GM12873 (cell line): Measurements from ENCODE around the gene SGSH.

Source experiments
- TF ChIP-seq, protein P1 (sequence below): IDR thresholded peaks from 2 replicates; pipeline ENCODE4 v1.5.1; 2012; ENCODE audit warnings: low read depth, mild to moderate bottlenecking, moderate library complexity, low read length, control low read depth; ENCODE audit not compliant: insufficient read depth; ENCODE audit errors: missing control alignments

Gene SGSH

GRCh38 chr17:80244871-80245509 is 24.9 kb upstream of the SGSH start:
- TF ChIP-seq, protein P1, sequence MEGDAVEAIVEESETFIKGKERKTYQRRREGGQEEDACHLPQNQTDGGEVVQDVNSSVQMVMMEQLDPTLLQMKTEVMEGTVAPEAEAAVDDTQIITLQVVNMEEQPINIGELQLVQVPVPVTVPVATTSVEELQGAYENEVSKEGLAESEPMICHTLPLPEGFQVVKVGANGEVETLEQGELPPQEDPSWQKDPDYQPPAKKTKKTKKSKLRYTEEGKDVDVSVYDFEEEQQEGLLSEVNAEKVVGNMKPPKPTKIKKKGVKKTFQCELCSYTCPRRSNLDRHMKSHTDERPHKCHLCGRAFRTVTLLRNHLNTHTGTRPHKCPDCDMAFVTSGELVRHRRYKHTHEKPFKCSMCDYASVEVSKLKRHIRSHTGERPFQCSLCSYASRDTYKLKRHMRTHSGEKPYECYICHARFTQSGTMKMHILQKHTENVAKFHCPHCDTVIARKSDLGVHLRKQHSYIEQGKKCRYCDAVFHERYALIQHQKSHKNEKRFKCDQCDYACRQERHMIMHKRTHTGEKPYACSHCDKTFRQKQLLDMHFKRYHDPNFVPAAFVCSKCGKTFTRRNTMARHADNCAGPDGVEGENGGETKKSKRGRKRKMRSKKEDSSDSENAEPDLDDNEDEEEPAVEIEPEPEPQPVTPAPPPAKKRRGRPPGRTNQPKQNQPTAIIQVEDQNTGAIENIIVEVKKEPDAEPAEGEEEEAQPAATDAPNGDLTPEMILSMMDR: no peak

- TF ChIP-seq, protein P1: no peak
These were observed 23.6 kb upstream of the SGSH start for GRCh38 chr17:80243526-80244433.

DNA sequence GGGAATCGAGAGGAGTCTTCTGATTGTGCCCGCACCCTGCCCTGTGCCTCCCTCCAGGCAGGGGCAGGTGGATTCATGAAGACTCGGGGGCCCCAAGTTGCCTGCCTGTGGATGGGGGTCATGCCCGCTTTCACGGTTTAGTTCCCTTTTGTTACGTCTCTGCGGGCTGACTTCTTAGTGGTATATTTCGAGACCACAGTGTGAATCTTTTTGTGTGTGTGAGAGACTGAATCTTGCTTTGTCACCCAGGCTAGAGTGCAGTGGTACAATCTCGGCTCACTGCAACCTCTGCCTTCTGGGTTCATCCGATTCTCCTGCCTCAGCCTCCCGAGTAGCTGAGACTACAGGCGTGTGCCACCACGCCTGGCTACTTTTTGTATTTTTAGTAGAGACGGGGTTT is 22.4 kb upstream of the SGSH start:
- TF ChIP-seq, protein P1: no peak

DNA sequence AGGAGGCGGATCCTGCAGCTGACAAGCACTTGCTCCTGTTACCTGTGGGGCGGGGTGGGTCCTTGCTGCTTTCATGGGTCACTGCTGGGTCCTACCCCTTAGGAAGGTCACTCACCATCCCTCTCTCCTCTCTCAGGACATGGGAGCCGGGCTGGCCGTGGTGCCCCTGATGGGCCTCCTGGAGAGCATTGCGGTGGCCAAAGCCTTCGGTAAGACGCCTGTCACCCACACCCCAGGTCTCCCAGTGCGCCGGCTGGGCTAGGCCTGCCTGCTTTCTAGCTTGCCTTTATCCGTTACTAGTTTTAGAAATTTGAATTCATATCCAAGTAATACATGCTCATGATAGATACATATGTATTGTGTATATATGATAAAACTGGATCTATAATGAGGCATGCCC is 17.3 kb upstream of the SGSH start:
- TF ChIP-seq, protein P1: no peak

- TF ChIP-seq, protein P1: no peak
These were observed 16.8 kb upstream of the SGSH start for GRCh38 chr17:80236911-80237310.

DNA sequence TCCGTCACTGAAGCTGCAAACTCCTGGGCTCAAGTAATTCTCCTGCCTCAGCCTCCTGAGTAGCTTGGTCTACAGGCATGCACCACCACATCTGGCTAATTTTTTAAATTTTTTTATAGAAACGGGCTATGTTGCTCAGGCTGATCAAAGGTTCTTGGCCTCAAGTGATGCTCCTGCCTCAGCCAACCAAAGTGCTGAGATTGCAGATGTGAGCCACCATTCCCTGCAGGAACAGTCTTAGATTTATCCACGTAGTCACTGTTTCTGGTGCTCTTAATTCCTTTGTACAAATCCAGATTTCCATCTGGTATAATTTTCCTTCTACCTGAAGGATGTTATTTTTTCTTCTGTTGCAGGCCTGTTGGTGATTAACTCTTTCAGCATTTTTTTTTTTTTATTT is 13.1 kb upstream of the SGSH start:
- TF ChIP-seq, protein P1: no peak

- TF ChIP-seq, protein P1: no peak
These were observed 12.3 kb upstream of the SGSH start for GRCh38 chr17:80232438-80232837.
